ENCODE results near the gene NPRL2.
A peak's percentile ranks its signal among the peaks of the same experiment; 100 is the strongest.

The NPRL2 gene

GRCh38 chr3:50350527-50351322 lies at the start of gene NPRL2, which contains the start of gene CYB561D2:
TSS of gene NPRL2 (minus strand) at chr3:50350775. CDS start at chr3:50350652, 123 bp downstream.
TSS of gene CYB561D2 (plus strand) at chr3:50350862. CDS start at chr3:50351434, 572 bp downstream.
- TF ChIP-seq CTCF (conservative IDR thresholded peaks at IDR 0.05), result no peak
- H3K27ac ChIP-seq, result peak within 1 kb of the TSS; percentile 91

- no peak overlapping the region for H3K27ac ChIP-seq
- no peak for TF ChIP-seq CTCF (conservative IDR thresholded peaks at IDR 0.05)
Observed at GRCh38 chr3:50396502-50396901, 45.9 kb upstream of the NPRL2 start.

- no peak overlapping the region for H3K27ac ChIP-seq
- TF ChIP-seq CTCF (conservative IDR thresholded peaks at IDR 0.05), result no peak
Observed at GRCh38 chr3:50395070-50395860, 44.7 kb upstream of the NPRL2 start.

GRCh38 chr3:50393061-50393460 lies 42.5 kb upstream of the NPRL2 start:
- TF ChIP-seq CTCF (conservative IDR thresholded peaks at IDR 0.05), result no peak
- H3K27ac ChIP-seq, result no peak overlapping the region

GRCh38 chr3:50392101-50392715 lies 41.6 kb upstream of the NPRL2 start:
- H3K27ac ChIP-seq, result no peak overlapping the region
- TF ChIP-seq CTCF (conservative IDR thresholded peaks at IDR 0.05), result no peak

GRCh38 chr3:50390508-50391224 lies 40.1 kb upstream of the NPRL2 start:
- peak overlapping the region; percentile 52; the same call in 1 of the 2 replicates for H3K27ac ChIP-seq

More at GRCh38 chr3:50390508-50391224, 40.1 kb upstream of the NPRL2 start:
- TF ChIP-seq CTCF (conservative IDR thresholded peaks at IDR 0.05), result no peak

Measured in VCaP (cell line).